ENCODE measurements around the gene MED27. TPM values are rescaled to one million over a fixed set of nuclear protein-coding genes. Genes with fewer than 3 reads are reported as not detected.

The MED27 gene
- total RNA-seq, 1 donor: 19.0 TPM

- TF ChIP-seq CTCF (IDR thresholded peaks at IDR 0.05; ENCODE audit: insufficient read depth, low read depth, low read length): no peak
- H3K4me3 ChIP-seq (ENCODE audit: low read depth, low read length): no peak overlapping the region
- no peak for DNase-seq (ENCODE audit: low read depth)
Measured at GRCh38 chr9:131965841-131966240, 113.8 kb downstream of the MED27 start.

- TF ChIP-seq CTCF (IDR thresholded peaks at IDR 0.05; ENCODE audit: insufficient read depth, low read depth, low read length): no peak
- DNase-seq (ENCODE audit: low read depth): no peak
- no peak overlapping the region for H3K4me3 ChIP-seq (ENCODE audit: low read depth, low read length)
Measured at GRCh38 chr9:131965103-131965502, 114.6 kb downstream of the MED27 start.

GRCh38 chr9:131963072-131964030 lies 116.3 kb downstream of the MED27 start:
- DNase-seq (ENCODE audit: low read depth): no peak
- no peak for TF ChIP-seq CTCF (IDR thresholded peaks at IDR 0.05; ENCODE audit: insufficient read depth, low read depth, low read length)
- no peak overlapping the region for H3K4me3 ChIP-seq (ENCODE audit: low read depth, low read length)

DNA sequence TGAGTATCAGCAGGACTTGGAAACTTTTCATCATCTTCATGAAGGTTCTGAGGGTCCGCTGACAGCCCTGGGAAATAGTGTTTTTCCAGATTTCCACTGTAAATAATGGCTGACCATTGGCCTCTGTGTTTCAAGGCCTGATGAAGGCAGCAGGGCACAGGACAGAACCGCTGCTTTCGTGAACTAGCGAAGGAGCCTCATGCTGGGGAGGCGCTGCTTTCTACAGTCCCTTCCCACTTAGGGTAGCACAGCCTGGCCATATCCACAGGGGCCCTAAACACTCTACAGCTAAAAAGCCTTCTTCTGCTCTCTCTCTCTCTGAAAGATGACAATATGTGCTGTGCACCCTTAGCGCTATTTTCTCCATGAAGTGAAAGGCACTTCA lies 118.2 kb downstream of the MED27 start:
- DNase-seq (ENCODE audit: low read depth): no peak
- no peak for TF ChIP-seq CTCF (IDR thresholded peaks at IDR 0.05; ENCODE audit: insufficient read depth, low read depth, low read length)
- no peak overlapping the region for H3K4me3 ChIP-seq (ENCODE audit: low read depth, low read length)

DNA sequence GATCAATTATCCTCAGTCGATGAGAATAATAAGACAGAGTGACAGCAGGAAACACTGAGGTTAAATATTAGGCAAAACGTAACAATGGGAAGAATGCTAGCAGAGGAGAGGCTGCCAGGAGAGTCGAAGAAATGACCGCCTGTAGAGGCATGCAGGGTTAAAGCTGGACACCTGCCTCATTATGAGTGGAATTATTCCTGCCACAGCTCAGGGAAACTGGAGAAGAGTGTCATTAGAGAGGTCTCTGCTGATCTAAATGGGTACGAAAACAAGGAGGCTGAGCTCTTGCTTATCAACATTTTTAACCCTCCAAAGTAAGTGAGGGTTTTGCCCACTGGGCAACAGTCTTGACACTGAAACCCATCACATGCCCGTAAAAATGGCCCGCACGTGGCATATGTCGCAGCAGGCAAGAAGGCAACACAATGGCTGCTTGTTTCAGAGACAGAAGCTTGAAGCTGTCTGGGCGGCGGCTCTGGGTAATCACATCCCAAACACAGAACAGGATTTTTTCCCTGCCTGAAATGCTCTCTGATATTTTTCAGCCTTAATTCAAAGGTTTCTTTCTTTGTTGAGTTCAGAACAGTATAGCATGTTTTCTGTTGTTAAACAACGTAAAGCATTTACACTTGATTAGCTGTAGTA lies 118.7 kb downstream of the MED27 start:
- DNase-seq (ENCODE audit: low read depth): no peak
- H3K4me3 ChIP-seq (ENCODE audit: low read depth, low read length): no peak overlapping the region
- TF ChIP-seq CTCF (IDR thresholded peaks at IDR 0.05; ENCODE audit: insufficient read depth, low read depth, low read length): no peak

DNA sequence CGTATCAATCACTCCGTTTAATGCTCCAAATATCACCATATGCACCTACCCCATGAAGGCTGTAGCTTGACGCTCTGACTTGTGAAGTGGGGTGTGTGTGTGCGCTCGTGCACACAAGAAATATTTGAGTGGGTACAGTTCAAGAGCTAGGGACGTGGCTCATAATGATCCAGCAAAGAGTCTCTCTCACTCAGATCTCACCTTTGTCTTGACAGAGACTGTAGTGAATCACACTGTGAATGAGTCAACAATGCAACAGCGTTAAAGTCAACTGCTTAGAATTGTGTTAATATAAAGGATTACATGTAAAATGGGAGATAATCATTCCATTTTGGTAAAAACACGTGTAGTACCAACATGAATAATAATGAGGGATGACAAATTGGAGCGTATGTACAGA lies 119.4 kb downstream of the MED27 start:
- TF ChIP-seq CTCF (IDR thresholded peaks at IDR 0.05; ENCODE audit: insufficient read depth, low read depth, low read length): no peak
- DNase-seq (ENCODE audit: low read depth): no peak

More for the DNA sequence above, 119.4 kb downstream of the MED27 start:
- no peak overlapping the region for H3K4me3 ChIP-seq (ENCODE audit: low read depth, low read length)
